GM19099 (cell line): ENCODE results near the gene ZFR2.

Experiments used
- POLR2A ChIP-seq: IDR thresholded peaks from 3 replicates; pipeline ENCODE4 v1.6.1; 2011; ENCODE audit warnings: low read depth; ENCODE audit not compliant: insufficient read length; ENCODE audit errors: extremely low read depth

Gene ZFR2

GRCh38 chr19:3781603-3782002, 87.2 kb downstream of the ZFR2 start:
- TF ChIP-seq POLR2A, result no peak

DNA sequence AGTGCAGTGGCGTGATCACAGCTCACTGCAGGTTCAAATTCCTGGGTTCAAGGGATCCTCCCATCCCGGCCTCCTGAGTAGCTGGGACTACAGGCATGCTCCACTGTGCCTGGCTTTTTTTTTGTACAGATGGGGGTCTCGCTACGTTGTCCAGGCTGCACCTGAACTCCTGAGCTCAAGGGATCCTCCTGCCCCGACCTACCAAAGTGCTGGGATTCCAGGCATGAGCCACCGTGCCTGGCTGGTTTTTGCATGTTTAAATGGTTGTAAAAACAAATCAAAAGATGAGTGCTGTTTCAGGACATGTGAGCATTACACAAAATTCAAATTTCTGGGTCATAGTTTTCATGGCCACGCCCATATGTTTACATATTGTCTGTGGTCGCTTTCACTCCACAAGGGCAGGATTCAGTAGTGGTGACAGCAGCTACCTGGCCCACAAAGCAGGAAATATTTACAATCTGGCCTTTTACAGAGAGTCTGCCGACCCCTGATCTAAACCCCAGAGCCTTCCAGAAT, 88.0 kb downstream of the ZFR2 start:
- TF ChIP-seq POLR2A, result no peak

- TF ChIP-seq POLR2A, result no peak
Observed at GRCh38 chr19:3778899-3779723, 89.7 kb downstream of the ZFR2 start.

- TF ChIP-seq POLR2A, result no peak
Observed at GRCh38 chr19:3778104-3778867, 90.6 kb downstream of the ZFR2 start.

GRCh38 chr19:3776479-3777040, 92.3 kb downstream of the ZFR2 start:
- TF ChIP-seq POLR2A, result no peak

DNA sequence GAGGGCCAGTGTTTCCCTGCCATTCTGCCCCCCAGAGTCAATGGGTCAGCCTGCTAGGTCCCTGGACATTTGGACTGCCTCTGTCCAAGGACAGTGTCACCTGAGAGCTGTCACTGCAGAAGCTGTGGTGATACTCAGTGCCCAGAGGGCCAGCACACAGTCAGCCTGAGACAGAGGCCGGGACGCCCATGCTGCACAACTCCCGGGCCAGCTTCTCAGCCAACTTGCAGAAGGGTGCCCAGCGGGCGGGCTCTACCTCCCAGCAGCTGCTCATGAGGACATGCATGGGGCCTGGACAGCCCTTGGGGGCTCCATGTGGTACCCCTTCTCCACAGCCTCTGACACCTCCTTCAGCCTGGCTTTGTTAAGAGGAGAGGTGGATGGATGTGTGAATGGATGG, 93.0 kb downstream of the ZFR2 start:
- TF ChIP-seq POLR2A, result no peak

DNA sequence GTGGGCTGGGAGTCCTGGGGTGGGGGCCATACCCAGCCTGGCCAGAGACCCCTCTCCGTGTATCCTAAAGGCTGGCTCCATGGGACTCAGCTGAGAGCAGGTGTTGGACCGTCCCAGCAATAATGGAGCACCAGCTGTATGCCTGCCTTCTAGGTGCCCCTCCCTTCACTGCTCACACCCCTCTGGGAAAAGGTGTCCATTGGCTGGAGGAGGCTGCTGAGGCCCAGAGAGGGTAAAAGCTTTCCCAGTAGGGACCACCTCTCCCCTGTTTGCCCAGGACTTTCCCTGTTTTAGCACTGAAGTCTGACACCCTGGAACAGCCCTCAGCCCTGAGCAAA, 93.5 kb downstream of the ZFR2 start:
- TF ChIP-seq POLR2A, result no peak

DNA sequence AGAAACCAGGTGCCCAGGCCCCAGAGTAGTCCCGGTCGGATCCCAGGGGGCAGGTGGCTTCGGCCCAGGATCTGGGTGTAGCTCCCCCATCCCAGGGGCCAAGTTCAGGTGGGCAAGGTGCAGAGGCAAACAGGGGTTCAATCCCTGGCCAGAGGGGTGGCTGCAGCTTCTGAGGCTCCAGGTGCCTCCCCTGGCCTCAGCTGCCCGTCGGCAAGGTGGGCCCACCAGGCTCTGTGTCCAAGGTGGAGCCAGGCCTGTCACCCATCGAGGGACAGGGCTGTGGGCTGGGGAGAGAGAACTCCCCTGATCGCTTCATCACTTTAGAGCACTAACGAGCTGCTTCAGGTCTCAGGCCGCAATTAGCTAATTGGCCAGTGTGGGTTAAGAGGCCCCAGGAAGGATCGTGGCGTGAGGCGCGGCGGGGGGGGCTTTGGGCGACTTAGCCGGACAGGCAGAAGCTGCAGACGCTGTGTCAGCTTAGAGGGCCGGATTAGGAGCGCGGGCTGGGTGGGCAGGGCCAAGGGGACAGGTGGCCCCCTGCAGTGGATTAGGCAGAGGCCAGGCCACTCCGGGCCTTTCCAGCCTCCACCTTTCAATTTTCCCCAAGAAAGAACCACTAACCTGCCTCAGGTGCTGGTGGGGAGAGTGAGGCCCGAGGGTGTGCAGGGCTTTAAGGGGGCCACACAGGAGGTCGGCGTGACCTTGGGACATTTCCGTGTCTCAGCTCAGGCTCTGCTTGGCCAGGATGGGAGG, 94.0 kb downstream of the ZFR2 start:
- TF ChIP-seq POLR2A, result no peak

DNA sequence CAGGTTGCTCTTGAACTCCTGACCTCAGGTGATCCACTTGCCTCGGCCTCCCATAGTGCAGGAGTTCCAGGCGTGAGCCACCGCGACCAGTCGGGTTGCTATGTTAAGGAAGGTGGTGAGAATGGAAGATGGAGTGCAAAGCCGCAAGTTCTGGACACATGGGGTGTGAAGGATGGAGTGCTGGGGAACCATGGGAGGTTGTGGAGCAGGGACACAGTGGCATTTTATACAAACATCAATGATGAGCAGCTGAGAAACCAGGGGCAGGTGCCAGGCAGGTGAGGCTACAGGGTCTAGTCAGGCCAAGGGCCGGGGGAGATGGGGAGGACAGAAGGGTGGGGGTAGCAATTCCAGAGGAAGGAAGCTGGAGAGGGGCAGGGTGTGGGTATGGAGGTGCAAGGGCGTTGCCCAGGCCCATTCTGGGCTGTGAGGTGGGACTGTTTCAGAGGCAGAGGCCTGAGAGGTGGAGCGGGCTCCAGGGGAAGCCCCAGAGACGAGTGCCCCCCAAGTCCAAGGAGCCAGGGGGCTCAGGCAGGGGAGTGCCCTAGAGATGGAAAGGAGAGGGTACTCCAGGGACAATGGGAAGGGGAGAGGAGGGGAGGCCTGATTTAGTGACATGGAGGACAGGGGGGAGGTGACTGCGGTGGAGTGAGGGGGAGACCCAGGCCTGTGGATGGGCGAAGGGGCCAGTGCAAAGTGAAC, 94.9 kb downstream of the ZFR2 start:
- no peak for TF ChIP-seq POLR2A

DNA sequence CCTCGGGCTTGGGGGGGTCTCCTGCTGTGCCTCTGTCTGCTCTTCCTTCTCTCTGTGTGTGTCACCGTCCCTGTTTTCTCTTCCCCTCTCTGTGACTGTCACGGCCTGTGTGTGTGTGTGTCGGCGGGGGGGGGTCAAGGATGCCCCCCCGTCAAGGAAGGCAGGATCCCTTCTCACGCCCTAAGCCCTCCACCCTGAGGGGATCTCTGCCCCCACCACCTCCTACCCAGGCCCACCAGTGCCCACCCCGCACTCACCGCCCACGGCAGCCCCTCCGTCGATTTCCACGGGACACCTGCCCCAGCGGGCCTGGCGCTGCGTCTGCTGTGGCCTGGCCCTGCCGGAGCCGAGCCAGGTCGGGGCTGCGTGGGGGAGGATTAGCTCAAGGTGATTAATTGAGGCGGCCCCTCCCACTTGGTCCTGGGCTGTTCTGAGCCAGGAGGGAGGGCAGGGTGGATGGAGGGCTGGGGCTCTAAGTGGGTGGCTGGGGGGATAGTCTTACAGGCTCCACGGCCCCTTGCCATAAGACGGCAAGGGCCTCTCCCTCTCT, 96.9 kb downstream of the ZFR2 start, which contains the start of gene RAX2:
Gene RAX2, minus strand, starts transcription at position 323 of the 550 bp plus-strand sequence. CDS start 486 bp downstream, outside the sequence.
- TF ChIP-seq POLR2A, result no peak

DNA sequence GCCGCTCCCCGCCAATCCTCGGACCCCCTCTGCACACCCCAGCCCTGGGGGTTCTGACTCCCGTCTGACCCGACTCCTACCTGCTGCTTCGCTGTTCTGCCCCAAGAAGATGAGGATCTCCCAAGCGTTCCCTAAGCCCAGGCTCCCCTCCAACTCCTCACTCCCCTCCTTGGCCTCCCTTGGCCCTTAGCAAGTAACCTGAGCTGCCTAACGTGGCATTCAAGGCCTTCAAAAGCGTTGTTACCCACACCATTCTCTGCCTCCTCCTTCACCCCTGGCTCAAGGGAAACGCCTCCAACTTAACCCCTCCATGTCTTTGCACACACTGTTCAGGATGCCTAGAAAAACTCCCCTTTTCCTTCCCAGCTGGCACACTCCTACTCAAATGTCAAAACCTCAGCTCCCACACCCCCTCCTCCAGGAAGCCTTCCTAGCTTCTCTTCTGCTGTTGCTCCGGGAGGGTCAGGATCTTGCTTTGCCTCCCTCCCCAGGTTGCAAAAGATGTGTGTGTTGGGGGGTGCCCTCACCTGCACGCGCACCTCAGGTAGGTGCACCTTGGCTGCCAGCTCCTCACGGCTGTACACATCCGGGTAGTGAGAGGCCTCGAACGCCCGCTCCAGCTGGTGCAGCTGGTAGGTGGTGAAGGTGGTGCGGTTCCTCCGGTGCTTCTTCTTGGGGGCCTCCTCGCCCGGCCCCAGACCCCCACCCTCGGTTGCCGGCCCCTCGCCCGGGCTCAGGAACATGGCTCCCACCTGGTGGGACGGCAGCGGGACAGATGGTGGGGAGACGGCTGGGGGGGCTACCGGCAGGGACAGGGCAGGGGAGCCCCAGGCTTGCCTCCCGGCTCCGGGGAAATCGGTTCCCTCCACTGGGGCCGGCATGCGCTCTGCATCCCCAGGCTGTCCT, 97.6 kb downstream of the ZFR2 start:
- TF ChIP-seq POLR2A, result no peak

GRCh38 chr19:3770136-3770999, 98.5 kb downstream of the ZFR2 start:
- TF ChIP-seq POLR2A, result no peak
